ENCODE data around the gene SMARCAL1.

DNA sequence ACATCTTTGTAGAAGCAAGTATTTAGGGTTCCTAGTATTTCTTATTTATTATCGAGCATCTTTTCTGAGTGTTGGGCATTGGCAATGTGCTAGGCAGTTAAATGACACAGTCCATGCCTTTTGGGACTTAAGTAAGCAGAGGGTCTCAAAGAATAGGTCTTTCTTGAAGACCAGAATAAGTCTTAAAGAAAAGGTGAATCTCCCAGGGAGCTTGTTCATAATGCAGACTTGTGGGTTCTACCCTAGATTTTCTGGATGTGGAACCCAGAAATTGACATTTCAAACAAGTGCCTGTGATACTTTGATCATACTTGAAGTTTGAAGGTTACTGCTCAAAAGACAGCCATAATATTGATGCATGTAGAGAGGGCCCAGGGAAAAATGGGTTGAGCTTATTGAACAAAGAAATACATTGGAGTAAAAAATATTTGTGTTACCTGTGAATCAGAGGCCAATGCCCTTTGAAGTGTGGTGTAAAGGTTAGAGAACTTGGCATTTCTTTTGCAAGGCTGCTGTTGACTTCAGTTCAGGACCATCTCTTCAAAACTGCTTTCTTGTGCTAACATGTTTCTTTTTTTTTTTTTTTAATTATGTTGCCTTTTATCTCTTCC lies 110.7 kb downstream of the SMARCAL1 start:
- TF ChIP-seq CREB1 (IDR thresholded peaks at IDR 0.05; ENCODE audit: low read depth) (no peak), RAD21 (IDR thresholded peaks at IDR 0.05; ENCODE audit: low read depth) (no peak), YY1 (IDR thresholded peaks at IDR 0.05; ENCODE audit: low read depth) (no peak), TAF1 (IDR thresholded peaks at IDR 0.05; ENCODE audit: low read depth) (no peak), ZBTB7A (IDR thresholded peaks at IDR 0.05; ENCODE audit: low read depth) (no peak), TCF12 (IDR thresholded peaks at IDR 0.05; ENCODE audit: low read depth) (no peak)
- TF ChIP-seq, protein P1, sequence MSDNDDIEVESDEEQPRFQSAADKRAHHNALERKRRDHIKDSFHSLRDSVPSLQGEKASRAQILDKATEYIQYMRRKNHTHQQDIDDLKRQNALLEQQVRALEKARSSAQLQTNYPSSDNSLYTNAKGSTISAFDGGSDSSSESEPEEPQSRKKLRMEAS (IDR thresholded peaks at IDR 0.05) = no peak

Data from Ishikawa (cell line).